ENCODE results near the gene CELSR2.
"Not testable (repeated sequence)": the region's sequence is repeated elsewhere in the genome, so short reads cannot be mapped to it uniquely, and the experiment has no call there.

The CELSR2 gene

GRCh38 chr1:109281680-109282496 lies 32.5 kb downstream of the CELSR2 start:
- peak; percentile 53 for DNase-seq

GRCh38 chr1:109282497-109282951 lies 33.2 kb downstream of the CELSR2 start:
- no peak for DNase-seq

- DNase-seq, result peak; percentile 95
Measured at GRCh38 chr1:109282952-109283747, 33.8 kb downstream of the CELSR2 start, which contains the start of gene PSRC1. Gene PSRC1 (minus strand): TSS chr1:109283145.

- no peak for DNase-seq
Measured at GRCh38 chr1:109283748-109284600, 34.6 kb downstream of the CELSR2 start.

- not testable (repeated sequence) for DNase-seq
Measured at GRCh38 chr1:109286762-109287161, 37.4 kb downstream of the CELSR2 start.

- no peak for DNase-seq
Measured at GRCh38 chr1:109290137-109290536, 40.8 kb downstream of the CELSR2 start.

- peak; percentile 61 for DNase-seq
Measured at GRCh38 chr1:109290998-109291397, 41.7 kb downstream of the CELSR2 start.

- no peak for DNase-seq
Measured at GRCh38 chr1:109292364-109292763, 43.0 kb downstream of the CELSR2 start.

- no peak for DNase-seq
Measured at GRCh38 chr1:109293026-109293425, 43.7 kb downstream of the CELSR2 start.

GRCh38 chr1:109294481-109294880 lies 45.1 kb downstream of the CELSR2 start:
- no peak for DNase-seq

- no peak for DNase-seq
Measured at GRCh38 chr1:109295712-109296415, 46.5 kb downstream of the CELSR2 start.

GRCh38 chr1:109296782-109297181 lies 47.4 kb downstream of the CELSR2 start:
- no peak for DNase-seq

- peak; percentile 54 for DNase-seq
Measured at GRCh38 chr1:109298666-109299557, 49.6 kb downstream of the CELSR2 start.

- DNase-seq, result no peak
Measured at GRCh38 chr1:109299558-109300343, 50.4 kb downstream of the CELSR2 start.

GRCh38 chr1:109300650-109301151 lies 51.4 kb downstream of the CELSR2 start:
- no peak for DNase-seq

GRCh38 chr1:109301874-109302273 lies 52.5 kb downstream of the CELSR2 start:
- no peak for DNase-seq

- DNase-seq, result no peak
Measured at GRCh38 chr1:109304226-109304920, 55.0 kb downstream of the CELSR2 start.

- DNase-seq, result not testable (repeated sequence)
Measured at GRCh38 chr1:109305991-109306390, 56.7 kb downstream of the CELSR2 start.

- DNase-seq, result no peak
Measured at GRCh38 chr1:109306832-109307273, 57.5 kb downstream of the CELSR2 start, which contains the start of gene MYBPHL. Gene MYBPHL (minus strand): TSS chr1:109307011. CDS start chr1:109306991, 20 bp downstream.
